Stimulated activated CD4-positive, alpha-beta T cell treated with anti-CD3 and anti-CD28 coated beads, TNF-alpha, amount 100 ng/mL, for 48 hours (primary cell): ENCODE measurements around the gene IFNGR2.
"Not testable (repeated sequence)": the region's sequence is repeated elsewhere in the genome, so short reads cannot be mapped to it uniquely, and the experiment has no call there.

Experiments
- DNase-seq, 3 donors: peaks; one replicate each; pipeline ENCODE4 v3.0.0-alpha.2; 2020; ENCODE audit warnings: low read depth in 3 of 3

The IFNGR2 gene

GRCh38 chr21:33437140-33437539 lies 33.9 kb downstream of the IFNGR2 start:
- DNase-seq: no peak

- no peak for DNase-seq
These were observed 38.6 kb downstream of the IFNGR2 start for GRCh38 chr21:33441489-33442477.

- no peak for DNase-seq
These were observed 40.0 kb downstream of the IFNGR2 start for GRCh38 chr21:33443194-33443593.

- no peak for DNase-seq
These were observed 41.3 kb downstream of the IFNGR2 start for GRCh38 chr21:33444499-33444898.

GRCh38 chr21:33446620-33447019 lies 43.4 kb downstream of the IFNGR2 start:
- not testable (repeated sequence) for DNase-seq

GRCh38 chr21:33449616-33450015 lies 46.4 kb downstream of the IFNGR2 start:
- no peak for DNase-seq

- DNase-seq: no peak
These were observed 48.4 kb downstream of the IFNGR2 start for GRCh38 chr21:33451634-33452071.

- DNase-seq: no peak
These were observed 49.1 kb downstream of the IFNGR2 start for GRCh38 chr21:33452362-33452761.

GRCh38 chr21:33455686-33456446 lies 52.7 kb downstream of the IFNGR2 start:
- no peak for DNase-seq

- no peak for DNase-seq
These were observed 55.6 kb downstream of the IFNGR2 start for GRCh38 chr21:33458861-33459260.

GRCh38 chr21:33461538-33462250 lies 58.5 kb downstream of the IFNGR2 start:
- DNase-seq: no peak

- not testable (repeated sequence) for DNase-seq
These were observed 66.0 kb downstream of the IFNGR2 start for GRCh38 chr21:33469183-33469582.

GRCh38 chr21:33470701-33471100 lies 67.5 kb downstream of the IFNGR2 start:
- no peak for DNase-seq

GRCh38 chr21:33473344-33473743 lies 70.1 kb downstream of the IFNGR2 start:
- DNase-seq: no peak

GRCh38 chr21:33477066-33477465 lies 73.9 kb downstream of the IFNGR2 start:
- no peak for DNase-seq

- DNase-seq: no peak
These were observed 75.0 kb downstream of the IFNGR2 start for GRCh38 chr21:33478182-33478581.

- DNase-seq: peak; percentile 5 to 26 (median 9)
These were observed 75.9 kb downstream of the IFNGR2 start for GRCh38 chr21:33478935-33479678.

GRCh38 chr21:33479679-33480480 lies 76.7 kb downstream of the IFNGR2 start, which contains the start of gene TMEM50B:
TSS of gene TMEM50B (minus strand) at chr21:33479974. CDS start at chr21:33468885, 11,089 bp downstream.
- DNase-seq: peak; percentile 92 to 97 (median 95)

- DNase-seq: no peak
These were observed 77.4 kb downstream of the IFNGR2 start for GRCh38 chr21:33480481-33481103.
